Activated naive CD8-positive, alpha-beta T cell treated with anti-CD3 and anti-CD28 coated beads, Interleukin-2, amount 10 ng/mL, durations not matched to agents 7 days and 5 days (primary cell): ENCODE data around the gene ZNF429. TPM values are rescaled to one million over a fixed set of nuclear protein-coding genes. Genes with fewer than 3 reads are reported as not detected.
A peak's percentile ranks its signal among the peaks of the same experiment; 100 is the strongest.

Source experiments
- ATAC-seq: fragments of 150-1000 bp; cut with Tn5 transposase; one replicate; pipeline ENCODE4 v1.10.0; 2021; ENCODE audit warnings: low read depth, moderate library complexity
- POLR2A ChIA-PET: fragments of 350-600 bp; sonication (Branson Sonifier 250); formaldehyde crosslinking; loops from one replicate; lab custom pipeline; 2021; ENCODE audit warnings: antibody characterized with exemption; lab: Charles Lee
- DNase-seq: peaks from one replicate; pipeline ENCODE4 v3.0.0; 2021
- H3K27ac Mint-ChIP-seq: one replicate; pipeline ENCODE4 v1.8.0; 2022; ENCODE audit warnings: mild to moderate bottlenecking, mixed read lengths
- H3K27me3 Mint-ChIP-seq: one replicate; pipeline ENCODE4 v1.8.0; 2022; ENCODE audit warnings: mild to moderate bottlenecking, moderate library complexity, mixed read lengths
- H3K36me3 Mint-ChIP-seq: one replicate; pipeline ENCODE4 v1.8.0; 2021; ENCODE audit warnings: mild to moderate bottlenecking, mixed read lengths
- H3K4me1 Mint-ChIP-seq: one replicate; pipeline ENCODE4 v1.8.0; 2021; ENCODE audit warnings: mixed read lengths
- H3K4me3 Mint-ChIP-seq: one replicate; pipeline ENCODE4 v1.8.0; 2022; ENCODE audit warnings: mild to moderate bottlenecking, moderate library complexity, mixed read lengths
- H3K9me3 Mint-ChIP-seq: one replicate; pipeline ENCODE4 v1.8.0; 2021; ENCODE audit warnings: mixed read lengths
- total RNA-seq, 2 experiments: library from RNA; stranded (reverse); gene quantifications; one replicate each; pipeline ENCODE4 v1.2.3, GENCODE V29; 2021

The ZNF429 gene
- total RNA-seq, 2 experiments from 2014 or later = 14.3 to 14.8 TPM

DNA sequence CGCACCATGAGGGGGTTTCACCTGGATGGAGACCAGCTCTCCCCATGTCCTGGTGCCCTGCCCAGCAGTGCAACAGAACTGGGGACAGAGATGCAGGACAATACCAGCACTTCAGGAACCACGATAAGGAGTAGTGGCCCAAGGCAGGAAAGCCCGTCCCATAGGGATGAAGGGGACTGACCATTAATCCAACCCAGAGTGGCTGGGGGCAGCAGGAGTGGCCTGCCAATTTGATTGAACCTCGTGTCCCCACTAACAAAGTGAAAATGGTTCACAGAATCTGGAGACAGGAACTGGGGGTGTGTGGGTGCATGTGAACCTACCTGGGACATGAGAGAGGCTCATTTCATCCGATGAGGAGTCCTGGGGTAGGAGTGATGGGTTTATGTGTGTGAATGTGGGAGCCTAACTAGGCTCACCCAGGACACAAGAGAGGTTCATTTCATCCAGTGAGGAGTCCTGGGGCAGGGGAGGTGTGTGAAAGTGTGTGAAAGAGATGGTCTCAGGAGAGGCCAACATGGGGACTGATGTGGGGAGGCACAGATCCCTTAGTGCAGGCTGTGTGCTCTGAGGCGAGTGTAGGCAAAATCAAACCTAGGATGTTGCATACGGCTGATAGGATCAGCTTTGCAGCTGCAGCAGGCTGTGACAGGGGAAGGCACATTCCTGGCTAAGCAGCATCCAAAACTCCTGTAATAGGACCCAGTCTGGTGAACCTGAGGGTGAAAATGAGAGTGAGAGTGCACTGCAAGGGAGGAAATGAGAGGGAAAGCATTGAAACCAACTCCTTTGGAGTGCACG lies 98.2 kb downstream of the ZNF429 start:
- ATAC-seq = peak; percentile 52
- H3K27me3 Mint-ChIP-seq = no peaks in the 10 kb centered on the region
- H3K36me3 Mint-ChIP-seq = peaks cover 4% of the 10 kb centered on the region
- peak overlapping the region; percentile 87 for H3K4me3 Mint-ChIP-seq
- POLR2A ChIA-PET = interaction anchor here (1.1 to 2.3 kb wide), 6 partner anchors 18 to 164 kb away, joined by 3 to 11 read pairs (median 5); partner anchors contain the start of genes ZNF100 and ZNF429
- peak overlapping the region; percentile 91 for H3K27ac Mint-ChIP-seq
- H3K9me3 Mint-ChIP-seq = peaks cover 6% of the 10 kb centered on the region
- DNase-seq = peak; percentile 33
- peaks cover 16% of the 10 kb centered on the region for H3K4me1 Mint-ChIP-seq

DNA sequence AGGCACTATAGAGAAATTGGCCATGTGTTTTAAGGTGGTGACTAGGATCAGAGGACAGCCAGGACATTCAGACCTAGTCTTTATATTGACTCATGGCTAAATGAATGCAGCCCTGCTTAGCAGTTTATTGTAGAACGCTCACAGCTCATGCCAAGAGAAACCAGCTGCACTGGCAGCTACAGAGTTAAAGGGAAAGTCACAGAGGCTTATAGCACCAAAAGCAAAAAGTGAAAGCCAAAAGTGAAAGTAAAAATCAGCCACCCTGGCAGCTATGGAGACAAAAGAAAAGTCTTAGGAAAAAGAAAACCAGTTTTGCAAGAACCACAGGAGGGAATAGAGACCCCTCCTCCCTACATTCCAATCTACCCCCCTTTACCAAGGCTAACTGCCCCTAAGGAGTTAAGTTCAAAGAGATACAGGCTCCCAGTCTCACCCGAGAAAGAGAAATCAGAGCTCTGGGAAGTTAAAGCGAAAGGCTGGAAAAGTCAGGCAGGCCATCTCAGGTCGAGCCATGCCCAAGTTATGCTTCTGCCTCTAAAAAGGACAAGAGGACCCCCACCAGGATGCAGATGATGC lies 99.0 kb downstream of the ZNF429 start:
- H3K36me3 Mint-ChIP-seq = peaks cover 4% of the 10 kb centered on the region
- peaks cover 3% of the 10 kb centered on the region for H3K9me3 Mint-ChIP-seq
- no peak for DNase-seq
- POLR2A ChIA-PET = interaction anchor here (0.9 to 2.3 kb wide), 10 partner anchors 19 to 943 kb away, joined by 3 to 11 read pairs (median 4); partner anchors contain the start of genes ZNF100, ZNF429, ZNF493 and ZNF626
- peak overlapping the region; percentile 87 for H3K4me3 Mint-ChIP-seq
- no peaks in the 10 kb centered on the region for H3K27me3 Mint-ChIP-seq
- peaks cover 16% of the 10 kb centered on the region for H3K4me1 Mint-ChIP-seq
- peak; percentile 61 for ATAC-seq
- peak overlapping the region; percentile 91 for H3K27ac Mint-ChIP-seq

Other genes with a start within 250 kb of the ZNF429 start
- gene ZNF708, start 176.2 kb upstream of the ZNF429 start, total RNA-seq = 10 to 100 TPM; 28.5 to 30.7 TPM
- 10 to 100 TPM; 13.9 to 16.4 TPM for gene ZNF738, start 146.6 kb upstream of the ZNF429 start, total RNA-seq
- 10 to 100 TPM; 34.5 to 39.4 TPM for gene ZNF493, start 108.5 kb upstream of the ZNF429 start, total RNA-seq